HG03097 (cell line): Measurements from ENCODE around the gene KCNJ6.
"Not testable (repeated sequence)": the region's sequence is repeated elsewhere in the genome, so short reads cannot be mapped to it uniquely, and the experiment has no call there.

Experiments
- ATAC-seq: cut with Tn5 transposase; IDR thresholded peaks from one replicate; pipeline ENCODE4 v1.9.1; 2021; ENCODE audit not compliant: unreplicated experiment, low FRiP score

KCNJ6 gene

GRCh38 chr21:37587635-37588177 lies 328.6 kb downstream of the KCNJ6 start:
- no peak for ATAC-seq

GRCh38 chr21:37587203-37587602 lies 329.1 kb downstream of the KCNJ6 start:
- no peak for ATAC-seq

- ATAC-seq: no peak
These were observed 333.7 kb downstream of the KCNJ6 start for GRCh38 chr21:37582590-37582989.

- ATAC-seq: no peak
These were observed 335.6 kb downstream of the KCNJ6 start for GRCh38 chr21:37580666-37581065.

- no peak for ATAC-seq
These were observed 336.9 kb downstream of the KCNJ6 start for GRCh38 chr21:37579356-37579755.

GRCh38 chr21:37578471-37579126 lies 337.7 kb downstream of the KCNJ6 start:
- no peak for ATAC-seq

GRCh38 chr21:37576929-37577328 lies 339.3 kb downstream of the KCNJ6 start:
- ATAC-seq: not testable (repeated sequence)

GRCh38 chr21:37575580-37575979 lies 340.7 kb downstream of the KCNJ6 start:
- no peak for ATAC-seq

- no peak for ATAC-seq
These were observed 341.5 kb downstream of the KCNJ6 start for GRCh38 chr21:37574751-37575150.

GRCh38 chr21:37574316-37574715 lies 341.9 kb downstream of the KCNJ6 start:
- no peak for ATAC-seq

- no peak for ATAC-seq
These were observed 344.8 kb downstream of the KCNJ6 start for GRCh38 chr21:37571442-37571841.

- no peak for ATAC-seq
These were observed 347.3 kb downstream of the KCNJ6 start for GRCh38 chr21:37568916-37569315.

GRCh38 chr21:37568415-37568814 lies 347.8 kb downstream of the KCNJ6 start:
- no peak for ATAC-seq

GRCh38 chr21:37566790-37567615 lies 349.3 kb downstream of the KCNJ6 start:
- ATAC-seq: no peak

- ATAC-seq: no peak
These were observed 350.6 kb downstream of the KCNJ6 start for GRCh38 chr21:37565530-37566223.

GRCh38 chr21:37564924-37565529 lies 351.2 kb downstream of the KCNJ6 start:
- no peak for ATAC-seq

GRCh38 chr21:37564341-37564923 lies 351.8 kb downstream of the KCNJ6 start:
- ATAC-seq: peak; percentile 31

- peak; percentile 85 for ATAC-seq
These were observed 352.5 kb downstream of the KCNJ6 start for GRCh38 chr21:37563641-37564340.

- no peak for ATAC-seq
These were observed 353.2 kb downstream of the KCNJ6 start for GRCh38 chr21:37562920-37563640.
